ENCODE measurements around the gene PPP1R15A.

The PPP1R15A gene

GRCh38 chr19:48872182-48872883, at the start of gene PPP1R15A:
Gene PPP1R15A (plus strand): TSS chr19:48872421. CDS start chr19:48873234, 813 bp downstream.
- Histone ChIP-seq H3K4me3 (ENCODE audit: low read depth in 1 of 2, low read length in 1 of 2) (peak within 1 kb of the TSS; percentile 90 to 99), H3K9me3 (no peaks in the 10 kb centered on the region), H3K36me3 (peaks cover 43% of the 10 kb centered on the region), H3K27me3 (peaks cover 5% of the 10 kb centered on the region), H3K4me1 (ENCODE audit: control insufficient read depth in 1 of 2, insufficient read depth in 1 of 2, low read depth in 1 of 2, low read length in 1 of 2) (peaks cover 40 to 44% of the 10 kb centered on the region in 2 experiments), H3K27ac (peak within 1 kb of the TSS; percentile 98)
- peak; percentile 74 for TF ChIP-seq CTCF (IDR thresholded peaks at IDR 0.05)

- H3K4me3 ChIP-seq (ENCODE audit: low read depth in 1 of 2, low read length in 1 of 2): no peak overlapping the region
- H3K27ac ChIP-seq: no peak overlapping the region
- H3K4me1 ChIP-seq (ENCODE audit: control insufficient read depth in 1 of 2, insufficient read depth in 1 of 2, low read depth in 1 of 2, low read length in 1 of 2): no peaks in the 10 kb centered on the region
- no peaks in the 10 kb centered on the region for H3K9me3 ChIP-seq
- TF ChIP-seq CTCF (IDR thresholded peaks at IDR 0.05): no peak
- no peaks in the 10 kb centered on the region for H3K27me3 ChIP-seq
- no peaks in the 10 kb centered on the region for H3K36me3 ChIP-seq
Observed at GRCh38 chr19:48822514-48822913, 49.7 kb upstream of the PPP1R15A start.

GRCh38 chr19:48826606-48827020, 45.6 kb upstream of the PPP1R15A start:
- no peak for TF ChIP-seq CTCF (IDR thresholded peaks at IDR 0.05)
- Histone ChIP-seq H3K27me3 (no peaks in the 10 kb centered on the region), H3K9me3 (no peaks in the 10 kb centered on the region), H3K36me3 (no peaks in the 10 kb centered on the region), H3K27ac (no peak overlapping the region), H3K4me1 (ENCODE audit: control insufficient read depth in 1 of 2, insufficient read depth in 1 of 2, low read depth in 1 of 2, low read length in 1 of 2) (no peaks in the 10 kb centered on the region), H3K4me3 (ENCODE audit: low read depth in 1 of 2, low read length in 1 of 2) (no peak overlapping the region)

- H3K27ac ChIP-seq: no peak overlapping the region
- no peaks in the 10 kb centered on the region for H3K9me3 ChIP-seq
- H3K4me1 ChIP-seq (ENCODE audit: control insufficient read depth in 1 of 2, insufficient read depth in 1 of 2, low read depth in 1 of 2, low read length in 1 of 2): no peaks in the 10 kb centered on the region
- no peaks in the 10 kb centered on the region for H3K27me3 ChIP-seq
- no peak for TF ChIP-seq CTCF (IDR thresholded peaks at IDR 0.05)
- no peaks in the 10 kb centered on the region for H3K36me3 ChIP-seq
- no peak overlapping the region for H3K4me3 ChIP-seq (ENCODE audit: low read depth in 1 of 2, low read length in 1 of 2)
Observed at GRCh38 chr19:48830088-48830487, 42.1 kb upstream of the PPP1R15A start.

GRCh38 chr19:48830965-48831364, 41.3 kb upstream of the PPP1R15A start:
- Histone ChIP-seq H3K27ac (no peak overlapping the region), H3K27me3 (peaks cover 5% of the 10 kb centered on the region), H3K4me1 (ENCODE audit: control insufficient read depth in 1 of 2, insufficient read depth in 1 of 2, low read depth in 1 of 2, low read length in 1 of 2) (peaks cover 5% of the 10 kb centered on the region in 2 experiments), H3K36me3 (no peaks in the 10 kb centered on the region), H3K4me3 (ENCODE audit: low read depth in 1 of 2, low read length in 1 of 2) (no peak overlapping the region), H3K9me3 (no peaks in the 10 kb centered on the region)
- no peak for TF ChIP-seq CTCF (IDR thresholded peaks at IDR 0.05)

Data from neutrophil (primary cell).